GM23338 (cell line): ENCODE data around the gene EFHC2. TPM values are rescaled to one million over a fixed set of nuclear protein-coding genes. Genes with fewer than 3 reads are reported as not detected.
A peak's percentile ranks its signal among the peaks of the same experiment; 100 is the strongest.

Source experiments
- ATAC-seq: fragments of 200-7000 bp; cut with Tn5 transposase; 3 replicates; pipeline ENCODE4 v1.9.1; 2020
- DNase-seq: peaks from one replicate; pipeline ENCODE4 v3.0.0-alpha.2; 2015; ENCODE audit warnings: low spot score
- H2AFZ ChIP-seq: fragments of 200-600 bp; sonication (generic); 2 replicates; pipeline ENCODE4 v1.8.0; 2016; ENCODE audit warnings: antibody characterized with exemption, mild to moderate bottlenecking, moderate library complexity
- H3F3A ChIP-seq: fragments of 200-600 bp; sonication (generic); replicated peaks from 2 replicates; pipeline ENCODE4 v1.8.0; 2017; ENCODE audit warnings: antibody characterized with exemption, mixed run types, low read depth
- H3K27ac ChIP-seq: fragments of 200-600 bp; sonication (generic); 2 replicates; pipeline ENCODE4 v1.6.1; 2016; ENCODE audit warnings: low read depth
- H3K27me3 ChIP-seq: fragments of 200-600 bp; sonication (generic); 2 replicates; pipeline ENCODE4 v1.8.0; 2016; ENCODE audit warnings: mild to moderate bottlenecking, mixed run types, moderate library complexity; ENCODE audit not compliant: insufficient read depth
- H3K36me3 ChIP-seq: fragments of 200-600 bp; sonication (generic); 2 replicates; pipeline ENCODE4 v1.8.0; 2016; ENCODE audit warnings: mild to moderate bottlenecking; ENCODE audit not compliant: insufficient read depth
- H3K4me1 ChIP-seq: fragments of 200-600 bp; sonication (generic); 2 replicates; pipeline ENCODE4 v1.8.0; 2016; ENCODE audit warnings: mild to moderate bottlenecking, moderate library complexity; ENCODE audit not compliant: insufficient read depth
- H3K4me2 ChIP-seq: fragments of 200-600 bp; sonication (generic); 2 replicates; pipeline ENCODE4 v1.7.1; 2017; ENCODE audit warnings: mixed run types
- H3K4me3 ChIP-seq: fragments of 200-600 bp; sonication (generic); 2 replicates; pipeline ENCODE4 v1.6.1; 2016; ENCODE audit warnings: mixed run types
- H3K79me2 ChIP-seq: fragments of 200-600 bp; sonication (generic); replicated peaks from 2 replicates; pipeline ENCODE4 v1.8.0; 2017; ENCODE audit warnings: mild to moderate bottlenecking; ENCODE audit not compliant: insufficient read depth
- H3K9me2 ChIP-seq: fragments of 200-600 bp; sonication (generic); 2 replicates; pipeline ENCODE4 v1.8.0; 2017; ENCODE audit not compliant: insufficient read depth
- H4K20me1 ChIP-seq: fragments of 200-600 bp; sonication (generic); replicated peaks from 2 replicates; pipeline ENCODE4 v1.8.0; 2017; ENCODE audit warnings: mild to moderate bottlenecking; ENCODE audit not compliant: insufficient read depth
- H3K27ac Mint-ChIP-seq: 2 replicates; pipeline ENCODE4 v1.8.0; 2020; ENCODE audit warnings: inconsistent platforms, mild to moderate bottlenecking, moderate library complexity, mixed read lengths
- H3K27me3 Mint-ChIP-seq: 3 replicates; pipeline ENCODE4 v1.8.0; 2022; ENCODE audit warnings: low read depth, mild to moderate bottlenecking, moderate library complexity, mixed read lengths, inconsistent platforms; ENCODE audit not compliant: insufficient read depth, poor library complexity
- H3K36me3 Mint-ChIP-seq: 3 replicates; pipeline ENCODE4 v1.8.0; 2021; ENCODE audit warnings: low read depth, mild to moderate bottlenecking, inconsistent platforms, moderate library complexity, mixed read lengths
- H3K4me1 Mint-ChIP-seq: 3 replicates; pipeline ENCODE4 v1.8.0; 2020; ENCODE audit warnings: mild to moderate bottlenecking, inconsistent platforms, mixed read lengths
- H3K4me3 Mint-ChIP-seq: 3 replicates; pipeline ENCODE4 v1.8.0; 2021; ENCODE audit warnings: moderate library complexity, mild to moderate bottlenecking, inconsistent platforms, mixed read lengths
- H3K9me3 Mint-ChIP-seq: 3 replicates; pipeline ENCODE4 v1.8.0; 2020; ENCODE audit warnings: moderate library complexity, mild to moderate bottlenecking, inconsistent platforms, mixed read lengths
- CREB1 ChIP-seq: fragments of 250-450 bp; sonication (Bioruptor Pico); IDR thresholded peaks from 2 replicates; pipeline ENCODE4 v1.5.0; 2020; ENCODE audit warnings: low read depth, mild to moderate bottlenecking, moderate library complexity
- CTCF ChIP-seq, 2 experiments: fragments of 200-600 bp in 1 of 2; sonication (generic) in 1 of 2; conservative IDR thresholded peaks; 2 replicates each; pipeline versions ENCODE4 v1.5.1 to v1.6.1; 2016 to 2017; ENCODE audit warnings: antibody characterized with exemption in 2 of 2, low read depth in 2 of 2, mild to moderate bottlenecking in 2 of 2, moderate library complexity in 1 of 2
- NANOG ChIP-seq: IDR thresholded peaks from 2 replicates; pipeline ENCODE4 v1.6.1; 2016; ENCODE audit warnings: antibody characterized with exemption, borderline replicate concordance
- REST ChIP-seq: IDR thresholded peaks from one replicate; pipeline ENCODE4 v1.6.1; 2018; ENCODE audit warnings: antibody characterized with exemption; ENCODE audit not compliant: unreplicated experiment
- ZNF331 ChIP-seq: fragments of 250-450 bp; sonication (Bioruptor Pico); IDR thresholded peaks from 2 replicates; pipeline ENCODE4 v1.5.0; 2020; ENCODE audit warnings: low read depth, mild to moderate bottlenecking, moderate library complexity
- polyA plus RNA-seq: library from polyadenylated mRNA; unstranded; fragments of >200 nt; fragmentation: Nextera tagmentation; extraction: Ambion mirVana; gene quantifications from 2 replicates; pipeline ENCODE4 v1.2.1, GENCODE V29; 2016
- total RNA-seq: library from RNA; depleted of rRNA; stranded (reverse); fragments of >200 nt; shearing (Covaris generic); gene quantifications from 2 replicates; pipeline ENCODE4 v1.2.3, GENCODE V29; 2014

Gene EFHC2
- total and polyA plus RNA-seq, 2 experiments from 2014 or later, result 3.1 to 3.2 TPM

- Histone ChIP-seq H3K79me2 (no peaks in the 10 kb centered on the region), H3K27ac (peak overlapping the region; percentile 86), H3K36me3 (no peaks in the 10 kb centered on the region), H4K20me1 (no peaks in the 10 kb centered on the region), H3K4me2 (0 out of 2 replicates have a peak overlapping the region, but pooled peaks have one; percentile 1), H3K9me2 (no peaks in the 10 kb centered on the region), H2AFZ (no peak overlapping the region), H3K27me3 (no peaks in the 10 kb centered on the region), H3F3A (no peaks in the 10 kb centered on the region), H3K4me1 (peaks cover 3% of the 10 kb centered on the region), H3K4me3 (no peak overlapping the region)
- peaks cover 8% of the 10 kb centered on the region; the same call in 2 of the 3 replicates for H3K36me3 Mint-ChIP-seq
- H3K27ac Mint-ChIP-seq, result peak overlapping the region; percentile 70
- DNase-seq (peak; percentile 65), ATAC-seq (peak; percentile 81)
- H3K27me3 Mint-ChIP-seq, result no peaks in the 10 kb centered on the region
- peaks cover 3% of the 10 kb centered on the region; the same call in 1 of the 3 replicates for H3K9me3 Mint-ChIP-seq
- H3K4me3 Mint-ChIP-seq, result no peak overlapping the region
- H3K4me1 Mint-ChIP-seq, result peaks cover 13% of the 10 kb centered on the region
- TF ChIP-seq NANOG (peak; percentile 54; the same call in 1 of the 2 replicates), REST (no peak), CREB1 (no peak)
Observed at GRCh38 chrX:44332437-44332836, 11.0 kb downstream of the EFHC2 start.

- Histone ChIP-seq H3K9me2 (no peaks in the 10 kb centered on the region), H3F3A (no peaks in the 10 kb centered on the region), H3K4me2 (no peak overlapping the region), H3K4me3 (no peak overlapping the region), H3K79me2 (no peaks in the 10 kb centered on the region), H3K4me1 (peaks cover 3% of the 10 kb centered on the region), H3K36me3 (no peaks in the 10 kb centered on the region), H3K27me3 (no peaks in the 10 kb centered on the region), H3K27ac (no peak overlapping the region), H4K20me1 (no peaks in the 10 kb centered on the region), H2AFZ (no peak overlapping the region)
- Mint-ChIP-seq H3K36me3 (peaks cover 8% of the 10 kb centered on the region; the same call in 2 of the 3 replicates), H3K27ac (no peak overlapping the region), H3K27me3 (no peaks in the 10 kb centered on the region), H3K4me3 (no peak overlapping the region), H3K4me1 (peaks cover 13% of the 10 kb centered on the region), H3K9me3 (peaks cover 3% of the 10 kb centered on the region; the same call in 1 of the 3 replicates)
- TF ChIP-seq CTCF (conservative IDR thresholded peaks at IDR 0.05; ENCODE audit: low read depth in 2 of 2) (no peak), NANOG (no peak), ZNF331 (CRISPR knock-in tag) (no peak)
- ATAC-seq (no peak), DNase-seq (no peak)
Observed at GRCh38 chrX:44330227-44330626, 13.2 kb downstream of the EFHC2 start.
